ELF-1 (cell line): Measurements from ENCODE around the gene CUTA.
"Not testable (repeated sequence)": the region's sequence is repeated elsewhere in the genome, so short reads cannot be mapped to it uniquely, and the experiment has no call there.

ENCODE experiments used
- DNase-seq: peaks from one replicate; pipeline ENCODE4 v3.0.0-alpha.2; 2016; ENCODE audit warnings: low read depth, low spot score

CUTA gene

DNA sequence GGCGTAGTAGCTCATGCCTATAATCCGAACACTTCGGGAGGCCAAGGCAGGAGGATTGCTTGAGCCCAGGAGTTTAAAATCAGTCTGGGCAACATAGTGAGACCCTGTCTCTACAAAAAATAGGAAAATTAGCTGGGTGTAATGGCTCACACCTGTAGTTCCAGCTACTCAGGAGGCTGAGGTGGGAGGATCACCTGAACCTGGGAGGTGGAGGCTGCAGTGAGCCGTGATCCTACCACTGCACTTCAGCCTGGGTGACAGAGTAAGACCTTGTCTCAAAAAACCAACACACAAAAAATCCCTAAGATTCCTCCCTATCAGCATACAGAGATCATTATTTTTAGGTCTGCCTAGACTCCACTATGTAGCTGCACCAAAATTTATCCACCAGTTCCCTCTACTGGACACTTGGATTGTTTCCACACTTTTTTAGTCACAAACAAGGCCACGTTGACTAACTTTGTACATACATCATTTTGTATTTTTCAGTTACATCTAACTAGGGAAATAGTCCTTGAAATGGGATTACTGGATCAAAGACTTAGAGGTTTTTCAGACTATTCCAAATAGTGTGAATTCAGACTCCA lies 10.7 kb downstream of the CUTA start:
- DNase-seq = no peak

GRCh38 chr6:33406126-33406525 lies 11.8 kb downstream of the CUTA start:
- no peak for DNase-seq

DNA sequence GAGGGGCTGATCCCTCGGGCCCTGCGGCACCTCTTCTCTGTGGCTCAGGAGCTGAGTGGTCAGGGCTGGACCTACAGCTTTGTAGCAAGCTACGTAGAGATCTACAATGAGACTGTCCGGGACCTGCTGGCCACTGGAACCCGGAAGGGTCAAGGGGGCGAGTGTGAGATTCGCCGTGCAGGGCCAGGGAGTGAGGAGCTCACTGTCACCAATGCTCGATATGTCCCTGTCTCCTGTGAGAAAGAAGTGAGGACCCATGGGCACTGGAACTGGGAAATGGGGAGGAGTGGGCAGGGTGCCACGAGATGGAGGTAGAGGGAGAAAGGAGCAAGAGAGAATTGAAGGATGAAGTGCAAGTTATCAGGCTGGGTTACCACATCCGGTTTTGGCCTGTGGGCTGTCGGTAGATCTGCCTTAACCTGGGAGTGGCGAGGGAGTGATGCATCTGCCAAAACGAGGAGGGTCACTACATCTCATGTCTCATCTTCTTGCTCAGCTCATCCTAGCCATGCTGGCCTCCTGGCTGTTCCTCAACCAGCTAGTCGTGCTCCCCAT lies 12.4 kb downstream of the CUTA start:
- no peak for DNase-seq

- no peak for DNase-seq
These were observed 13.0 kb downstream of the CUTA start for GRCh38 chr6:33404884-33405283.

GRCh38 chr6:33399881-33400280 lies 18.0 kb downstream of the CUTA start:
- not testable (repeated sequence) for DNase-seq

DNA sequence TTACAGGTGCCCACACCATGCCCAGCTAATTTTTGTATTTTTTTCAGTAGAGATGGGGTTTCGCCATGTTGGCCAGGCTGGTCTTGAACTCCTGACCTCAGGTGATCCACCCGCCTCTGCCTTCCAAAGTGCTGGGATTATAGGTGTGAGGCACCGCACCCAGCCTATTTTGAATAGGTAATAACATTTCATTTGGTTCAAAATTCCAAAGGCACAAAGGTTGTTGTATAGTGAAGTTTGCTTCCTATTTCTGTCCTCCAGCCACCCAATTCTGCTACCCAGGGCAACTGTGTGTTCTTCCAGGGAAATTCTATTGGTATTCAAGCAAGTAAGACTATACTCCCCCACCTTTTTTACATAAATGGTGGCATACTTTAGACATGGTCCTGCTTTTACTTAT lies 19.3 kb downstream of the CUTA start:
- DNase-seq = not testable (repeated sequence)

GRCh38 chr6:33397541-33397940 lies 20.4 kb downstream of the CUTA start:
- DNase-seq = no peak

DNA sequence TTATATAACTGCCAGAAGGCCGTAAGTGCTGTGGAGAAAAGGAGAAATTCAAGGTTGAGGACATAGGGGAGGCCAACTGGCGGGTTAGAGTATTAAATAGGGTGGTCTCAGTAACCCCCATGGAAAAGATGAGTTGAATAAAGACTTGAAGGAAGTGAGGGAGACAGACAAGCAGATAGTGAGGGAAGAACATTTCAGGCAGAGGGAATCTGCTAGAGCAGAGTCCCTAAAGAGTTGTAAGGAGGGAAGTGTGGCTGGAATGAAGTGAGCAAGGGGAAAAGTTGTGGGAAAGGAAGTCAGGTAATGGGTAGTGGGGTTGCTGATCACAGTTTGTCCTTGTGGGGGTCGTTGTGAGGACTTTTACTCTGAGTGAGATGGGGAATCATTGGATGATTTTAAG lies 24.9 kb downstream of the CUTA start:
- no peak for DNase-seq

GRCh38 chr6:33392595-33392948 lies 25.3 kb downstream of the CUTA start:
- DNase-seq = no peak

DNA sequence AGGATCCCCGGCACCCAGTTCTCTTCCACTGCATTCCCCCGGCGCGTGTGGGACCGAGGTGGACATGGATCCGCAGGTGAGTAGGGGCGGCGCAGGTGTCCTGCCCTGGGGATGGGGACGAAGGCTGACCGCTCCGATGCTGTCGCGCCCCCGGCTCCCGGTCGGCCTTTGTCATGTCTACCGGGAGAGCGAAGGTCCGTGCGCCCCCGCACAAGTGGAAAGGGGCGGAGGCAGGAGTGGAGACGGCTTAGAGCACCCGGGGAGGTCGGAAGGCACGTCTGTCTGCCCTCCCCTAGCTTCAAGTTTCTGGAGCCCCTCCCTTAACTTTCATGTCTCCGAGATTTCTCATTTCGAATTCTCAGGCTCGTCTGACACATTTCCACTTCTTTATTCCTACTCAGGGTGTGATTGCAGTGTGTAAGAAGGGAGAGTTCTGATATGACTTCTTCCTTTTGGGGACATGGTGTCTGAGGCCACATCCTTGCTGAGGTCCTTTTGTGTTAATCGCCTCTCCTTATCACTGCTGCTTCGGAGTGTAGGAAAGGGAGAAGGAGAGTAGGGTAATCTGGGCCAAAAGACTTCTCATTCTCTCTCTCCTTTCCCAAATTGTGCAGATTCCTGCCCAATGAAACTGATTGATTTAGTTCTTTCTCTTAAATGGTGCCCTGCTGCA lies 25.8 kb downstream of the CUTA start:
- no peak for DNase-seq

DNA sequence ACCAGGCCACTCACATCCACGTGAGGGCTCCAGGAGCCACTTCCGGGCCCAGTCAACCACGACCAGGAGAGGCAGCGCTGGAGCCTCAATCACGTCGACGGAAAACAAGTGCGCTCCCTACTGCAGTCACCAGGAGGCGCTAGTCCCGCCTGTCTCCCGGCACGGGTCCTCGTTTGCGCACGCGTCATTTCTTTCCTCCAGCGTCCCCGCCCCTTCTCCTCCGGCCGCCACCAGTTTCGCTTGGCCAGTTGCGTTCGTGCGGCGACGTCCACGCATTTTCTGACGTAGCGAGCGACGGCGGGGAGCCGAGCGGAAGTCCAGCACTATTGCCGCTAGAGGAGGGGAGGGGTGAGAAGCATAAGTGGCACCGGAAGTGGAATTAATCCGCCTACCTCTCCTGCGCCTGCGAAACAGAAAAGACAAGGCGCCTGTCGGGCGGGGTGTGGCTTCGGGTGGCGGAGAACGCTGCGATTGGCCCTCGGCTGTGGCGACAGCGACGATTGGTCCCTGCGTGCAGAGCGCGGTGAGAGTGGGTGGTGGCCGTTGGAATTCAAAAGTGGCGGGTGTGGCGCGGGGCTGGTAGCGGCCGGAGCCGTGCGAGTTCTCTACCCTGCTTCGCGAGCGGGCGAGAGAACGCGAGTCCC lies 26.5 kb downstream of the CUTA start, which contains the start of gene KIFC1:
TSS of gene KIFC1 (plus strand) at position 546 of the 644 bp plus-strand sequence. CDS start 163 bp downstream, outside the sequence.
- DNase-seq = peak; percentile 100

- no peak for DNase-seq
These were observed 27.1 kb downstream of the CUTA start for GRCh38 chr6:33390767-33391277.

GRCh38 chr6:33390173-33390572 lies 27.7 kb downstream of the CUTA start:
- no peak for DNase-seq

- peak; percentile 20 for DNase-seq
These were observed 33.3 kb downstream of the CUTA start for GRCh38 chr6:33384581-33385020.

DNA sequence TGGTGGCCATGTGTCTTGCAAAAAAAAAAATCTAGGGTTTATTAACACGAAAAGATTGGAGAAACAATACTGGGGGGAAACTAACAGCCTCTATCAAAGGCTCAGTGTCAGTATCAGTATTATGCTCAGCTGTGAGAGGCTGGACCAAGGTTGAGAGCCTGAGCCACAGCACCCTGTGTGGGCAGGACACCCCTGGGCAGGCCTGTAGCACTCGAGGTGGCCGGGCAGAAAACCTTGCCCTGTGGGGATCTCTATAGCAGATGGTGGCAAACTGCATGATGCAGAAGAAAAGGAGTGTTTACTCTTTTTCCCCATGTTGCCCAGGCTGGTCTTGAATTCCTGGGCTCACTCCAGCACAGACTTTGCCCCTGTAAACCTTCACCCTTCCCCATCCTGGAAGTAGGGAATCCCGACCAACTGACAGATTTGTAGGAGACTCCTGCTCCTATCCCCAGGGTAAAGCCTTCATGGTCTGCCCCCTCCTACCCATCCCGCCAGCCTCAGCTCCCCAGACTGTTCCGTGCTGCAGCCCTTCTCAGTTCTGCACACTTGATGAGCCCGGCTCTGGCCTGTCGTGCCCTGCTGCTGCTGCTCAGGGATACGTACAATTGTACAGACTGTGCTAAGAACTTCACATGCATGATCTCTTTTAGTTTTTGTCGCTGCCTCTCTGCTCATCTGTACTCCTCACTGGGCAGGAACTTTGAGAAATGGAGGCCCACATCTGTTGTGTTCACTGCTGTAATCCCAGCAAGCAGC lies 34.3 kb downstream of the CUTA start:
- no peak for DNase-seq

- no peak for DNase-seq
These were observed 37.5 kb downstream of the CUTA start for GRCh38 chr6:33380272-33380981.

DNA sequence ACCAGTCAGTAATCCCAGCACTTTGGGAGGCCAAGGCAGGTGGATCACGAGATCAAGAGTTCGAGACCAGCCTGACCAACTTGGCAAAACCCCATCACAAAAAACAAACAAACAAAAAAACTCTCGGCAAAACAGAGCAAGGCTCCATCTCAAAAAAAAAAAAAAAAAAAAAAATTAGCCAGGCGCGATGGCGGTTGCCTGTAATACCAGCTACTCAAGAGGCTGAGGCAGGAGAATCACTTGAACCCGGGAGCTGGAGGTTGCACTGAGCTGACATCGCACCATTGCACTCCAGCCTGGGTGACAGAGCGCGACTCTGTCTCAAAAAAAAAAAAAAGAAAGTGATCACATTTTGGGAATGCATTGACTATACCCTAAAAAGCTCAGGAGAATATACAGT lies 38.7 kb downstream of the CUTA start:
- not testable (repeated sequence) for DNase-seq

DNA sequence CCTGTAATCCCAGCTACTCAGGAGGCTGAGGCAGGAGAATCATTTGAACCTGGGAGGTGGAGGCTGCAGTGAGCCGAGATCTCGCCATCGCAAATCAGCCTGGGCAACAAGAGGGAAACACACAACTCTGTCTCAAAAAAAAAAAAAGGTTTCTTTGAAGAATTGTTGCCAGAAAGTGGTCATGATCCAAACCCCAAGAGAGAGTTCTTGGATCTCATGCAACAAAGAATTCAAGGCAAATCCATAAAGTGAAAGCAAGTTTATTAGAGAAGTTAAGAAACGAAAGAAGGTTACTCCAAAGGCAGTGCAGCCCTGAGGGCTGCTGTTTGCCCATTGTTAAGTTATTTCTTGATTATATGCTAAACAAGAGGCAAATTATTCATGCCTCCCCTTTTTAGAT lies 40.7 kb downstream of the CUTA start:
- no peak for DNase-seq

DNA sequence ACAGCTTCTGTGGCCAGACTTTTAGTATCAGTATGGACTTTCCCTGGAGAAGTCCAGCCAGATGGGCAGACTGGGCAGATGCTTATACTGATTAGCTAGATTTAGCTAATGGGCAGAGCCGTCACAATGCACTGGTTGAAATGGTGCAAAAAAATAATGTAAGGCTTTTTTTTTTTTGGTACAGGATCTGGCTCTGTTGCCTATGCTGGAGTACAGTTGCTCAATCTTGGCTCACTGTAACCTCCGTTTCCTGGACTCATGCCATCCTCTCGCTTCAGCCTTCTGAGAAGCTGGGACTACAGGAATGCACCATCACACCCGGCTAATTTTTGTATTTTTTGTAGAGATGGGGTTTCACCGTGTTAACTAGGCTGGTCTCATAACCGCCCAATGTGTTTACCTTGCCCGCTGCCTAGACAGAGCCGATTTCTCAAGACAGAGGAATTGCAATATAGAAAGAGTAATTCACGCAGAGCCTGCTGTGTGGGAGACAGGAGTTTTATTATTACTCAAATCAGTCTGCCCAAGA lies 42.7 kb downstream of the CUTA start:
- no peak for DNase-seq

- DNase-seq = no peak
These were observed 43.7 kb downstream of the CUTA start for GRCh38 chr6:33373960-33374910.
